ENCODE measurements around the gene VSTM4.

Gene VSTM4

DNA sequence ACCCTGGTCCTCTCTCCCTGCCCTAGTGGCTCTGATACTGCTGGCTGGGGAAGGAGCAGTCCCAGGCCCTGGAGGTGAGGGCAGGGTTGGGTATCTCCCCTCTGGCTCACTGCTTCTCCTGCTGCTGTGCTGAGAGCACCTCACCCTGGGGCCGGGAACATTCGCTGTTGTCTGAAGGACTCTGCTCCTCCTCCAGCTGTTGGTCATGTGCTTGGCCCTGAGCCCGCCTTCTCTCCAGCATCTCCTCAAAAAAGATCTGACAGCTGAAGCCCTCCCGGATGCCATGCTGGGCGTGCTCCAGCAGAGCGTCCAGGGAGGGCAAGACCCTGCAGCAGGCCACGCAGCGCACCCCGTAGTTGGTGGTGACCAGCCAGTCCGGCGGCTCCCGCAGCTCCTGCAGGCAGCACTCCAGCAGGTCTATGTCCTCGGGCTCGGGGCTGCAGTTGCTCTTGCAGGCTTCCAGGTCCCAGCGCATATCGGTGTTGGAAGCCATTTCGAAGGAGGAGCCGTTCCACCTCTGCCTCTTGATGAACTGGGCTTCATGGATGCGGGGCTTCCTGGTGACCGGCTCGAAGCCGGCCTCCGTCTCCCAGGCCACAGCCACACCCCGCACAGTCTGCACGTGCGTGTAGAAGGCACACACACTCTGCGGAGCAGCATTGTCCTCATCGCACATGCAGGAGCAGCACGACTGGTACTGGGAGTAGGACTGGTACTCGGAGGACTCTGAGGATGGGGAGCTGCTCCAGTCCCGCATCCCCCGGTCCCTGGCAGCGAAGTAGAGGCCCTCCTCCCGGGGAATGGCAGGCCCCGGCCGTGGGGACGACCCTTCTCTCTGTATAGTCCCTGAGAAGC lies 16.4 kb upstream of the VSTM4 start:
- Mint-ChIP-seq H3K4me1 (peaks cover 29% of the 10 kb centered on the region), H3K4me3 (no peak overlapping the region), H3K27me3 (ENCODE audit: low read depth, poor library complexity) (peaks cover 14% of the 10 kb centered on the region), H3K36me3 (ENCODE audit: low read depth) (no peaks in the 10 kb centered on the region), H3K9me3 (peaks cover 6% of the 10 kb centered on the region), H3K27ac (no peak overlapping the region)
- DNase-seq, result no peak
- TF ChIP-seq CTCF (IDR thresholded peaks at IDR 0.05), result no peak

DNA sequence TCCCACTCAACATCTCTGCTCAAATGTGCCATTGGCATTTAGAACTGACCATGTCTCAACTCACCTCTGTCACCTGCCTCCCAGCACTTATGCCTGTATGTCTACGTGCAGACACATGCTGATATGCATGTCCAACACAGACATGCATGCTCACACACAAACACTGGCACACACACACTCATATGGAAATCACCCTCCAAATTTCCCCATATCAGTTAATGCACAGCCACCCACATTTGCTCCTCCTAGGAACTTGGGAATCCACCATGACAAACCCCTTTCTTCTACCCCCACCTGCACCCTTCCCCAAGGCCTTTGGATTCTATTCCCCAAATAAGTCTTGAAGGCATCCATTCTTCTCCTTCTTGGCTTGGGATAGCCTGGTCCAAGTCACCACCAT lies 14.1 kb upstream of the VSTM4 start:
- no peak for DNase-seq
- H3K9me3 Mint-ChIP-seq, result peaks cover 4% of the 10 kb centered on the region
- no peak overlapping the region for H3K4me3 Mint-ChIP-seq
- no peak overlapping the region for H3K27ac Mint-ChIP-seq
- H3K4me1 Mint-ChIP-seq, result peaks cover 10% of the 10 kb centered on the region
- H3K36me3 Mint-ChIP-seq (ENCODE audit: low read depth), result no peaks in the 10 kb centered on the region
- H3K27me3 Mint-ChIP-seq (ENCODE audit: low read depth, poor library complexity), result peaks cover 14% of the 10 kb centered on the region
- TF ChIP-seq CTCF (IDR thresholded peaks at IDR 0.05), result no peak

- Mint-ChIP-seq H3K27ac (no peak overlapping the region), H3K36me3 (ENCODE audit: low read depth) (no peaks in the 10 kb centered on the region), H3K4me3 (no peak overlapping the region), H3K27me3 (ENCODE audit: low read depth, poor library complexity) (peaks cover 18% of the 10 kb centered on the region), H3K4me1 (peaks cover 7% of the 10 kb centered on the region), H3K9me3 (peaks cover 8% of the 10 kb centered on the region)
- DNase-seq, result no peak
- TF ChIP-seq CTCF (IDR thresholded peaks at IDR 0.05), result no peak
Observed at GRCh38 chr10:49128854-49129253, 13.5 kb upstream of the VSTM4 start.

DNA sequence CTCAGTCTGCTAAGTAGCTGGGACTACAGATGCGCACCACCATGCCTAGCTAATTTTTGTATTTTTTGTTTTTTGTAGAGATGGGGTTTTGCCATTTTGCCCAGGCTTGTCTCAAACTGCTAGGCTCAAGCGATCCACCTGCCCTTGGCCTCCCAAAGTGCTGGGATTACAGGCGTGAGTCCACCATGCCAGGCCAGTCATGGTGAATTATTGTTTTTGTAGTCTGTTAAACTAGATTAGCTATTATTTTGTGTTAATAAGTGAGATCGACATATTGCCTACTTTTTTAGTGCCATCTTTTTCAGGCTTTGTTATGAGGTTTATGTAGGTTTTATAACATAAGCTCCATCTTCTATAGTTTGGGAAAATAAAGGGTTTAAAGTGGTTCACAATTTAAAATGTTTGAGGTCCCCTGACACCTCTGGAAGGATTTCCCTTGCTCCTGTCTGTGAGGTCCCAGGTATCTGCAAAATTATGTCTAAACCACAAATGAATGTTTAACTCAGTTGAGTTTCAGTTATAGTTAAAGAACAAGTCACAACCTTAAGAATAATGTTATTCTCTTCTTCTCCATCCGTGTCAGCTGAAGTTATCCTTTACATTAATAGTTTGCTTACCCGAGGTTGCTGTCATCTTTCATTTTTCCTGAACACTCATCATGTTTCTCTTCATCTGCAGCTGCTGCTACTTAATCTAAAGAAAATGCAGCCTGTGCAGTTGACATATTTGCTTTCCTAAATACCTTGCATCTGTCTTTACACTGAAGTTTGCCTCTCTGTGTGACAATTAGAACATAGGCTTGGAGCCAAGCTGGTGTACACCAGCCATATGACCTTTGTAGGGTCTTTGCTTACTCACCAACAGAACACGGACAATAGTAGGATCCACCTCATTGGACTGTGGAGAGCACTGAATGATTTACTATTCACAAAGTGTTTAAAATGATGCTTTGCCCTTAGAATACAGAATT lies 8.9 kb upstream of the VSTM4 start:
- peaks cover 18% of the 10 kb centered on the region for H3K9me3 Mint-ChIP-seq
- no peak overlapping the region for H3K27ac Mint-ChIP-seq
- no peak for TF ChIP-seq CTCF (IDR thresholded peaks at IDR 0.05)
- DNase-seq, result no peak
- no peak overlapping the region for H3K4me3 Mint-ChIP-seq
- peaks cover 11% of the 10 kb centered on the region for H3K4me1 Mint-ChIP-seq
- no peaks in the 10 kb centered on the region for H3K36me3 Mint-ChIP-seq (ENCODE audit: low read depth)
- peaks cover 27% of the 10 kb centered on the region for H3K27me3 Mint-ChIP-seq (ENCODE audit: low read depth, poor library complexity)

DNA sequence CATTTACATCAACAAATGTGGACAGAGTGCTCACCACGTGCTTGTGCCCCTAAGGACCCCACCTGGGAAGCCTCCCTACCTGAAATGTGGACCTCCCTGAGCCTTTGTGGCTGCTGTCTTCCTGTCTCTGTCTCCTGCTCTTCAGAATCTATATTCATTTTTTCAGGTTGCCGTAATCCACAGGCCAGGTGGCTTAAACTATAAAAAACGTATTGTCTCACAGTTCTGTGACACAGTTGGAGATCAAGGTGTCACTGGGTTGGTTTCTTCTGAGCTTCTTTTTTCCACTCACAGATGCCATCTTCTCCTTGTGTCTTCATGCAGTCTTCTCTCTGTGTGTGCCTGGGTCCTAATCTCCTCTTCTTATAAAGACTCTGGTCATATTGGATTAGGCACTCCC lies 5.6 kb upstream of the VSTM4 start:
- no peak for TF ChIP-seq CTCF (IDR thresholded peaks at IDR 0.05)
- no peaks in the 10 kb centered on the region for H3K36me3 Mint-ChIP-seq (ENCODE audit: low read depth)
- no peak overlapping the region for H3K4me3 Mint-ChIP-seq
- H3K4me1 Mint-ChIP-seq, result peaks cover 19% of the 10 kb centered on the region
- H3K9me3 Mint-ChIP-seq, result peaks cover 18% of the 10 kb centered on the region
- H3K27me3 Mint-ChIP-seq (ENCODE audit: low read depth, poor library complexity), result peaks cover 43% of the 10 kb centered on the region
- DNase-seq, result no peak
- H3K27ac Mint-ChIP-seq, result no peak overlapping the region

Data from nephron progenitor cell (in vitro differentiated cells).